GM18907 (cell line): ENCODE data around the gene VEGFB.
A peak's percentile ranks its signal among the peaks of the same experiment; 100 is the strongest.

Source experiments
- ATAC-seq: cut with Tn5 transposase; IDR thresholded peaks from one replicate; pipeline ENCODE4 v1.9.1; 2021; ENCODE audit warnings: mild to moderate bottlenecking, moderate library complexity; ENCODE audit not compliant: unreplicated experiment

The VEGFB gene

GRCh38 chr11:64233913-64234586, at the start of gene VEGFB:
Gene VEGFB, plus strand, starts transcription at chr11:64234584. Its CDS starts 250 bp downstream, at chr11:64234834.
- ATAC-seq: peak; percentile 28

GRCh38 chr11:64185175-64185692, 49.1 kb upstream of the VEGFB start:
- ATAC-seq: peak; percentile 27

- peak; percentile 86 for ATAC-seq
Observed at GRCh38 chr11:64185693-64186491, 48.5 kb upstream of the VEGFB start, which contains the start of gene STIP1. Gene STIP1, plus strand, starts transcription at chr11:64186171. Its CDS starts 91 bp downstream, at chr11:64186262.

GRCh38 chr11:64186492-64187165, 47.8 kb upstream of the VEGFB start:
- ATAC-seq: no peak

GRCh38 chr11:64192434-64192833, 42.0 kb upstream of the VEGFB start:
- no peak for ATAC-seq

GRCh38 chr11:64196626-64197025, 37.8 kb upstream of the VEGFB start:
- no peak for ATAC-seq

GRCh38 chr11:64198511-64198910, 35.9 kb upstream of the VEGFB start:
- ATAC-seq: no peak

- ATAC-seq: no peak
Observed at GRCh38 chr11:64201543-64201942, 32.8 kb upstream of the VEGFB start.

- no peak for ATAC-seq
Observed at GRCh38 chr11:64202992-64203391, 31.4 kb upstream of the VEGFB start.

GRCh38 chr11:64203421-64204079, 30.8 kb upstream of the VEGFB start:
- no peak for ATAC-seq

GRCh38 chr11:64204080-64204440, 30.3 kb upstream of the VEGFB start:
- ATAC-seq: no peak

- ATAC-seq: no peak
Observed at GRCh38 chr11:64204464-64204989, 29.9 kb upstream of the VEGFB start.

- ATAC-seq: peak; percentile 38
Observed at GRCh38 chr11:64206457-64207255, 27.7 kb upstream of the VEGFB start, which contains the start of gene FERMT3. Gene FERMT3, plus strand, starts transcription at chr11:64206721. Its CDS starts 644 bp downstream, at chr11:64207365.

GRCh38 chr11:64207256-64208085, 26.9 kb upstream of the VEGFB start:
- ATAC-seq: peak; percentile 49

- no peak for ATAC-seq
Observed at GRCh38 chr11:64208086-64208795, 26.1 kb upstream of the VEGFB start.

GRCh38 chr11:64208796-64209562, 25.4 kb upstream of the VEGFB start:
- no peak for ATAC-seq

- ATAC-seq: no peak
Observed at GRCh38 chr11:64209563-64209843, 24.9 kb upstream of the VEGFB start.
